Stimulated activated CD8-positive, alpha-beta memory T cell treated with anti-CD3 and anti-CD28 coated beads, Interleukin-15, amount 100 ng/mL, for 24 hours (primary cell): ENCODE results near the gene SCGB3A2.
"Not testable (repeated sequence)": the region's sequence is repeated elsewhere in the genome, so short reads cannot be mapped to it uniquely, and the experiment has no call there.

Experiments
- DNase-seq: peaks from one replicate; pipeline ENCODE4 v3.0.0-alpha.2; 2020; ENCODE audit warnings: low read depth

SCGB3A2 gene

DNA sequence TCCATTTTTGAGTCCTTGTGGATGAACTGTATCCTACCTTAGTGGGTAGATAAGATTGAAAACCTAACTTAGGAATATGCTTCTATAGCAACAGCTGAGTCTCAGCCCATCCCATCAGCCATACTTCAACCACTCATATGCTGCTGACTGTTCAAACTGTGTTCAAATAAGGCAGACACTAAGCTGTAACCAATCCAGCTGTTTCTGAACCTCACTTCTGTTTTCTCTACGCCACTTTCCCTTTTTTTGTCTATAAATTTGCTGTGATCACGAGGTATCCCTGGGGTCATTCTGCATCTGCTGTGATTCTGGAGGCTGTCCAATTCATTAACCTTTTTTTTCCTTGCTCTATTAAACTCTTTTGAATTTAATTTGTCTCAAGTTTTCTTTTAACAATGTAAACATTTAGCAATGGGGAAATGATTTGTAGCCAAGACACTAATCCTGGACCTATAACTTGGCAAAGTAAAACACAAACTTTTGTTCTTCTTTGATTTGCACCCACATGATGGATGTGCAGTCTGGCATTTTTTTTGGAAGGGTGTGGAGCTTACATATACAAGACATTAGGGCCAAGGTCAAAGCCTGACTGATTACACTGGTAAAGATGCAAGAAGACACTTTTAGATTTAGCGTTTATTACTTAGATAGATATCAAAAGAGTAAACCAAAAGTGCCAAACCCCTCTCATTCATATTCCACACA, 14.9 kb upstream of the SCGB3A2 start:
- DNase-seq = no peak

DNA sequence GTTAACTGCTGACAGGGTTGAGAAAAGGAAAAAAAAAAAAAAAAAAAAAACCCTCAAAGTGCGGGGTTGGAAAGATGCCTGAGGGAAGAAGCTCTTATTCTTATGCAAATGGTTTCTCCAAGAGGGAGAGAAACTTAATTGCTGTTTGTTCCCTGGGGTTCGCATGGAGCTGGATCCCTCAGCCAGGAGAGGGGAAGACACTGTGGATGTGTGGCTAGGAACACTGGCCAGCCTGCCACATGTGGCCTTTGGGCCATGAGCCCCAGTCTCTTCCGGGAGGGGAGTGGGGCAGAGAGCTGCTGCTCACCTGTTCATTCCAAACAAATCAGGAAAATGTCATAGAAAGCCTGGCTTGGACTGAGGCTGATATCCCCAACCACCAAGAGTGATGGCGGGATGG, 9.4 kb upstream of the SCGB3A2 start:
- no peak for DNase-seq

DNA sequence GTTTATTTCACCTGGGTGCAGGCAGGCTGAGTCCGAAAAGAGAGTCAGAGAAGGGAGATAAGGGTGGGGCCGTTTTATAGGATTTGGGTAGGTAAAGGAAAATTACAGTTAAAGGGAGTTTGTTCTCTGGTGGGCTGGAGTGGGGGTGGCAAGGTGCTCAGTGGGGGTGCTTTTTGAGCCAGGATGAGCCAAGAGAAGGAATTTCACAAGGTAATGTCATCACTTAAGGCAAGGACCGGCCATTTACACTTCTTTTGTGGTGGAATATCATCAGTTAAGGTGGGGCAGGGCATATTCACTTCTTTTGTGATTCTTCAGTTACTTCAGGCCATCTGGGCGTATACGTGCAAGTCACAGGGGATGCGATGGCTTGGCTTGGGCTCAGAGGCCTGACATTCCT, 8.6 kb upstream of the SCGB3A2 start:
- not testable (repeated sequence) for DNase-seq

DNA sequence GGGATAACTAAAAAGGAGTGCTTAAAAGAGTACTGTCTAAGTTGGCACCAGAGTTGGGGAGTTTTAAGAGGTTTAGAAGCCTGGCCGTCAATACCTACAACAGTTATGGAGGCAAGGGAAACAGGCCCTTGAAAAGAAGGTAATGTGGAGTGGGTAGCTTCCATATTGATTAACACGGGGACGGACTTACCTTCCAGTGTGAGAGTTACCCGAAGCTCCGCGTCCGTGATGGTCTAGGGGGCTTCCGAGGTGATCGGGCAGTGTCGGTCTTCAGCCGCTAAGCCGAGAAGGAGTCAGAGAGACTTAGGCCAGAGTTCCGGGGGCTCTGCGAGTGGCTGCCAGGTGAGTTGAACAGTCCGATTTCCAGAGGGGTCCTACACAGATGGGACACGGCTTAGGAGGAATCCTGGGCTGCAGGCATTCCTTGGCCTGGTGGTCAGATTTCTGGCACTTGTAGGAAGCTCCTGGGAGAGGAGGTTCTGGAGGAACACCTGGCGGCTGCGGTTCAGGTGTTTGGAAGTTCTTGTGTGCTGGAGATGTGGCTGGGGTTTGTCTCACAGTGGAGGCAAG, 6.4 kb upstream of the SCGB3A2 start:
- not testable (repeated sequence) for DNase-seq

DNA sequence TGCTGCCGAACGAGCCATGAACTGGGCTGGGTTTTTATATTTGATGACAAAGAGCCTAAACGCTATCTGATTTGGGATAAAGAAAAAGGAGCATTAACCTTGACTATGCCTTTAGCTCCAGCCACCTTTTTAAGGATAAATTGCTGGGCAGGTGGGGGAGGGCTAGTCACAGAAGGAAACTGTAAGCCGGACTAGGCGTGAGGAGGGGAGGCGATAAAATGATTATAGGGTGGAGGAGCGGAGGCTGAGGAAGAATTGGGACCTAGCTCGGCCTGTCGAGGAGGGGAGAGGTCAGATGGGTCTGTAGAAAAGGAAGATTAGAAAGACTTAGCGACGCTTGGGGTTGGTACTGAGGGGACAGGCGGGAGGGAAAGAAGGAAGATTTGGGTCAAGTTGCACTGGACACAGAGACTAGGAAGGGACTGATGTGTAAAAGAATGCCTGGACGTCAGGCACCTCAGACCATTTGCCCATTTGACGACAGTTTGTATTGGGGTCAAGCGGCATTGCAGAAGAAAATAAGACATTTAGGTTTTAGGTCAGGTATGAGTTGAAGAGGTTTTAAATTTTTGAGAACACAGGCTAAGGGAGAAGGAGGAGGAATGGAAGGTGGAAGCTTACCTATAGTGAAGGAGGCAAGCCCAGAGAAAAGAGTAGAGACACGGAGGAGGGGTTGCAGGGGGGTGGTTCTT, 5.6 kb upstream of the SCGB3A2 start:
- not testable (repeated sequence) for DNase-seq

DNA sequence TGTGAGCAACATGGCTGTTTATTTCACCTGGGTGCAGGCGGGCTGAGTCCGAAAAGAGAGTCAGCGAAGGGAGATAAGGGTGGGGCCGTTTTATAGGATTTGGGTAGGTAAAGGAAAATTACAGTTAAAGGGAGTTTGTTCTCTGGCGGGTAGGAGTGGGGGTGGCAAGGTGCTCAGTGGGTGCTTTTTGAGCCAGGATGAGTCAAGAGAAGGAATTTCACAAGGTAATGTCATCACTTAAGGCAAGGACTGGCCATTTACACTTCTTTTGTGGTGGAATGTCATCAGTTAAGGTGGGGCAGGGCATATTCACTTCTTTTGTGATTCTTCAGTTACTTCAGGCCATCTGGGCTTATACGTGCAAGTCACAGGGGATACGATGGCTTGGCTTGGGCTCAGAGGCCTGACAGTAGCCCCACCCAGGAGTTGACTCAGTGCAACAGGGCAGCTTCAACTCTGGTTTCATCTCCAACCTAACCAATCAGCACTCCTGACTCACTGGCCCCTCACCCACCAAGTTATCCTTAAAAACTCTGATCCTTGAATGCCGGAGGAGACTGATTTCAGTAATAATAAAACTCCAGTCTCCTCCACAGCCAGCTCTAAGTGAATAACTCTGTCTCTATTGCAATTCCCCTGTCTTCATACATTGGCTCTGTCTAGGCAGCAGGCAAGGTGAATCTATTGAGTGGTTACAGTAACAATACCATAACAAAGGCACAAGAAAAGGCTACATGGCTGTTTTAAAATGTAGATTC, 4.2 kb upstream of the SCGB3A2 start:
- not testable (repeated sequence) for DNase-seq

DNA sequence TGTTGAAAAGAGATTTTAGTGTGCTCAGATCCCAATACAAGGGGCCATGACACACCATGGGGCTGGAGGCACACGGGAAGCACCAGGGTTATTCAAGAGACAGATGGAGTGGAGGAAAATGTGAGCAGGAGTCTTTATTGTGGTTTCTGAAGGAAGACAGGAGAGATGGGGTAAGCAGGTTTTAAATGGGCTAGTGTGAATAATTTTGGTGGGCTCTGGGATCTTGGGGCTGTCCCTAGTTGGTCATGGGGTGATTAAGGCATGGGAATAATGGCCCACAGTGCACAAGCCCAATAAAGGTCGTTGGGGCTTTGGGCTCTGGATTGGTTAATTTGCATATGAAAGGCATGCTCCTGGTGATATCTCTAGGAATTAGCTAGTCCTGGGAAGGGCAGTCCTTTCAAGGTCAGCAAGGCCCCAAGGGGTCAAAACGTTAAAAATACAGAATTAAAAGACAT, 3.6 kb upstream of the SCGB3A2 start:
- no peak for DNase-seq

DNA sequence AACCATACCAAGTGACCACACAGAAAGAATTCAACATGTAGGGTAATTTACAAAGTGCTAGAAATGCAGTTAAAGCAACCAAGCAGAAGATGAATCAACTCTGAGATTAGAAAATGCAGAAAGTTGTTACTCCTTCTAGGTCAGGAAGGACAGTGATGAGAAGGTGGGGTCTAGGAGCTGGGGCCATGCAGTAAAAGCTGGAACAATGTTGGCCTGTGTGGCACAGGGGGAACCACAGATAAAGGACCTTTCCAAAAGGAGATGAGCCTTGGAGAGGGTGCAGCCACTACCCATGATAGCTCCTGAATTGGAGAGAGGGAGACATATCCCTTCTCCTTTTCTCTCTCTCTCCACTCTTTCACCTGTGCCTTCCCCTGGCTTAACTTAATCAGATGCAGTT, 2.4 kb upstream of the SCGB3A2 start:
- DNase-seq = no peak

DNA sequence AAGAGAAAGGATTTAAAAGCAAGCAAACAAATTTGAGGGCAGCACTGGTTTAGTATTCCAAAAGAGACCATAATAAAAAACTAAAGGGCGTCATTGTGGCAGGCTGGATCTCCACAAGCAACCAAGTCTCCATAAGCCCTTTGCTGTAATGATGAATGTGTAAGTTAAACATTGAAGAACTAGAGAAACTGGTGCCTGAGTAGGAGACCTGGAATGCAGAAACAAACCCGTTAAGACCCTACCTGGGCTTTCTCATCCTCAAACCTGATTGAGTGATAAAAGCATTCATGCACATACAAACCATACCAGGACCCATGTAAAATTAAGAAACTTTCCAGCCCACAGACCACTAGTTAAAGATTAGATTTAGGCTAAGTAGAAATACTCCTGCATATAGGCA, 1.9 kb upstream of the SCGB3A2 start:
- no peak for DNase-seq

DNA sequence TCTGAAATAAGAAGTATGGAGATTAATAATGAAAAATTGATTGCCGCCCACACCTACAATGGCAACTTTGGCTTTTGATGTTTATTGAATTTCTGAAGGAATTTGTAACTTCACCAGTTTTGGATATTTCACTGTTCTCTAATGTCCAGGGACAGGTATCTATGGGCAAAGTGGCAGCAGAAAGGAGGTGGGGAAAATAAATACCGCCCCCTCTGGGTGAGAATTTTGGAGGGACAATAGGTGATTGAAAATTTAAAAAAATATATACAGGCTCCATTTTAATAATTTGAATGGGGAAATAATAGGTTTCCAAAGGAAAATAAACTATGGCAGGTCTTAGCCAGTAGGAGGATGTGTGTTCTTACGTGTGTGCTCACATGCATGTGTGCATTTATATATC, 1.3 kb downstream of the SCGB3A2 start:
- no peak for DNase-seq

DNA sequence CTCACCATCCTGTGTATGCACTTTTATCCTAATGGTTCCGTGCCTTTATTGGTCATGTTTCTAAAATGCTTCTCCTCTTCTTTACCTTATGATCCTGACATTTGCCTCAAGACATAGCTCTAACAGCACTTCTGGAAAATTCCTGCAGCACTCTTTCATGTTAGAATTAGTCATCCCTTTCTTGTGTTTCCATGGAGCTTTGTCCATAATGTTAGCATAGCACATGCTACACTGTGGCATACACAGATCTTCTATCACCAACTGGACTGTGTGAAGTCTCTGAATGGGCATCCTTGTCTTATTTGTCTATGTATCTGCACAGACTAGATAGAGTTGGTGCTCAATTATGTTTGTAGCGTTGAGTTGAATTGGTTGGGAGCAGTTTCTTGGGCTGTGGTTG, 2.0 kb downstream of the SCGB3A2 start:
- no peak for DNase-seq

DNA sequence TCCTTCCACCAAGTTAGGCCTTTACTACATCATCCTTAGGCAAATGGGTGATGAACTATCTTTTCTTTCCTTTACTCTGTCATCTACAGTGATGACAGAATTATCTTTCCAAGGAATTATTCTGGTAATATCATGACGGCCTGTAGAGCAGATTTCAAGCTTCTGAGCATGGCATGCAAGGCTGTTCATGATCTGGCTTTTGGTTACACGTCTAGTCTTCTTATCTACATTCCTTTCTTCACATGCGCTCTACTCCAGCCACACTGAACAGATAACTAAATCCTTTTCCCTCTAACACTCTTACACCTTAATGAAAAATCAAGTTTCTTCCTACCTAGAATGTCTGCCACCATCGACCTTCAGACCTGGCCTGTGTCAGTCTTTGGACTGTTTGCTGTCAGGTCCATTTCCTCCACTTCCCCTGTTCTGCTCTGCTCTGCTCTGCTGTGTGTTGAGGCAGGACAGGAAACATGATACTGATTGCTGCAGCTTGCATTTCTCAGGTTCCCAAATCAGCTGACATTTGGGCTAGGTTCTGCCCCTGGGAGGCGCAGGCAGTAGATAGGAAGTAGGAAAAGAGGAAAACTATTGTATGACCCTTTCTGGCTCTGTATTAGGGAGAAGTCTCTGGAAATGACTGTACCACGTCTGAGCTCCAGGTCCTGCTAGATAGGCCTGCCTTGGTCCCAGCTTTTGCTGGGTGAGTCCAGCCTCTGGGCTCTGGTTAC, 4.2 kb downstream of the SCGB3A2 start:
- no peak for DNase-seq

DNA sequence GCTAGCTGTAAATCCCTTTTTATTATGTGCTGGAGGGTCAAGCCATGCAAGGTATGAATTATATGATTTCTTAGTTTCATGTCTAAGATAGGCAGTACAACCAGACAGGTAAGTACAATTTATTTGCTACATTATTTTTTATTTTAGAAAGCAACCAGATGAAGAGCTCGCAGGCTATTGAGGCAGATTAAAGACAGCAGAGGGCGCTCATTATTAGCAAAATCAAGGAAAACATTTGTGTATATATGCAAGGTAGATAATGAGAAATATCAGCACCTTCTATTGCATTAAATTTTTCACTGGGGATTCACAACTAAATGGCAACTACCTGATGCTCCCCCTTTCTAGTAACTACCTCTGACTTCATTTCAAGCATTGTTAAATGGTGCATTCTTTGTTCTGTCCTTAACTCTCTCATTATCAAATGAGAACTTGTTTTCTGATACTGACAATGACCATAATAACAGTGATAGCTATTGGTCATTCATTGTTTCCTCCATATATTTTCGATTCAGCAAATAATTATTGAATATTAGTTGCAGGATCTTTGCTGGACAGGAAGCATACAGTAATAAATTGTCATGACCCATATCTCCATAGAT, 8.6 kb downstream of the SCGB3A2 start:
- no peak for DNase-seq

DNA sequence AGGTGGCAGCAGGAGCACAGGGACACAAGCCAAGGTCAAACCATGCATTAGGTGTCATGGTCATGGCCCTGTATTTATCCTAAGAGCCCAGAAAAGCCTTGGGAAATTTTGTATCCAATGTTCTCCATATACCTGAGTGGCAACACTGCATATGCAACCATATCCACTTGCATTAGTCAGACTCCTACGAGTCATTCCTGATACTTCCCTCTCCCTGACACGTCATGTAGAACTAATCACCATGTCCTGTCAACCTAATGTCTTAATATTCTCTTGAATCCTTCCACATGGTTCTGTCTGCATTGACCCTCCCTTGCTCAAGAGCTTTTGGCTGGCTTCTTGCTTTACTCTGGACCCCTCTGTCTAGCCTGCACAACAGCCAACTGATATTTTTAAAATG, 9.4 kb downstream of the SCGB3A2 start:
- DNase-seq = no peak

DNA sequence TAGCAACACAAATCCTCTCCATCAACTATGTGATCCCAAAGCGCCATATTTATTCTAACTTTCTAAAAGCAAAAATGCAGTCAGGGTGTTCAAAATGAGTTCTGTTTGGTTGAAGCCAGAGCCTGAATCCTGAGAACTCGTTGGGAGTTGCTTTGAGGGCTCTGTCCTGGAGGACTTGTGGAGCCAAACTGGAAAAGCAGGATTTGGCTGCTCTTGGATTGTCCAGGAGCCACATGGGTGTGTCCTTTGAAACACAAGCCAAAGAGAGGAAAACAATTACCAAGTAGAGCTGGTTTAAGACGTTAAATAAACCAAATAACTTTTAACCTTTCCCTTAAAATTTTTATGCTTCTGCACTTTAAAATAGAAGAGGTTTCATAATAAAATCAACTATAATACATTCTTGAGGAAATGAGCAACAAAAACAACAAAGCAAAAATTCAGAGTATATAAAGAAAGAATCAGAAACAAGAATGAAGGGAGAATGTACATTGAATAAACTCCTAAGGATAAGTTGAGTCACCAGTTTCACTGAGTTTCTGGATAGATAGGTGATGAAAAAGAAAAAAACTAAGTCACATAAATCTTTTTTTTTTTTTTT, 14.3 kb downstream of the SCGB3A2 start:
- DNase-seq = no peak

DNA sequence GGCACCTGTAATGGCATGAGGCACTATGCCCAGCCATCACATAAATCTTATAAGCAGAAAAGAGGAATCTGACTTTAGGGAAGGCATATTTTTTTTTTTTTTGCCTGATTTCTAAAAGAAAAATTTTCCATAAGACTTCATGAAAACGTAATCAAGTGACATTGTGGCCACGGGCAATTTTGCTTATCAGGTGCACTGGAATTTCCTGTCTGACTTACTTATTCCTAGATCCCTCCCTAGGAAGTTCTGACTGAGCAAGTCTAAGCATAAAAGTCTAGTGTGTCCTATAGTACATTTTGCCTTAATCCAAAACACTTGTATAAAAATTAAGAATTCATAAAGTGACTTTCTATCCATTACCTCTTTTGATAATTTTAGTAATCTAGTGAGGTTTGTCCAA, 15.3 kb downstream of the SCGB3A2 start:
- no peak for DNase-seq

DNA sequence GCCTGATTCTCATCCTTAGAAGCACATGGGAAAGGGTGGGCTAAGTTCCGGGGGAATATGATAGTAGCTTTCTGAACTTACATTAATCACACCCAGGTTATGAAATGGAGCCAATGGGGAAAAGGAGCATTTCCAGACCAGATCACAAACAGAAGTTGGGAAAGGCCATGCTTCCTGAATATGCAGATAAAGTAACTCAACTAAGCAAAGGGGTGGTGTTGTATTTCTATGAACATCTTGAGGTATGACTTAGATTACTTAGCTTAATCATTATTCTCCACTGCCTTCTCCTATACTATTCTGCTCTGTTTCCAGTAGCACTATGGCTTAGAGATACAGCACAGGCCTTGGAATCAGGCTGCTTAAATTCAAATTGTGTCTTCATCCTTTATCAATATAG, 17.4 kb downstream of the SCGB3A2 start:
- no peak for DNase-seq

DNA sequence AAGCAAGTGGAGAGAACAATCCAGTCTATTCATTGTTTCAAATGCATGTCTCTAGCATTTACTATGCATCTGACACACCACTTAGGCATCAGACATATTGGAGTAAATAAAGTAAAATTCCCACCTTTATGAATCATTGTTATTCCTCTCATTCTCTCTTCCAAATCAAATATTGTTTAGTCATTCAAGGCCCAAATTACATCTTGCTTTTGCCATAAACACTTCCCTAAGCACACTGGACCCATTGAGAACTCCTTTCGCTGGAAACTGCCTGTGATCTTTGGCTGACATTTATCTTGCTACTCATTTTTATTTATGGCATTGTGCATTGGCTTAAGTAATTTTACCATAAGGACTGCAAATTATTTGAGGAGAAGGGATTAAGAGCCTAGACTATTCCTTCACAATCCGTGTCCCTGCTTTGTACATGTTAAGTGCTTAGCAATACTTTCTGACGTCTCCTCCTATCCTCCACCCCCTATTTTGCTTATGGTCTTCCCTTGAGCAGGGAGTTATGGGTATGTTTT, 20.4 kb downstream of the SCGB3A2 start:
- DNase-seq = no peak

DNA sequence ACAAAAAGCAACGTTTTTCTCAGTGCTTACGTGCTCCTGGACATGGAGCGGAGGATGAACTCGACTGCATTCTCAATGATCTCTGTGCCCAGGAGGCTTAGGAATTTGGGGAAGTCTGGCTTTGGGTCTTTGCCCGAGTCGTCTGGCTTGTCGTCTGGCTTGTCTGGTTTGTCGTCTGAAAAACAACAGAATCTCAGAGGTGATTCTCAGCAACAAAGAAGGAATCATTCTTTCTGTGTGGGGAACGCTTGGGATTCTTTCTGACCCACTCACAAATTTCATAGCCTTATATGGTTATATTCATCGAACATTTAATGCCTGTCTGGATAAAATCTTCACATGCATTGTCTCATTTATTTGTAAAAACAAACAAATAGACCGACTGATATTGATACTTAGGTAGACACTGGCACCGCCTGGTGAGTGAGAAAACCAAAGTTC, 23.1 kb downstream of the SCGB3A2 start:
- DNase-seq = no peak

DNA sequence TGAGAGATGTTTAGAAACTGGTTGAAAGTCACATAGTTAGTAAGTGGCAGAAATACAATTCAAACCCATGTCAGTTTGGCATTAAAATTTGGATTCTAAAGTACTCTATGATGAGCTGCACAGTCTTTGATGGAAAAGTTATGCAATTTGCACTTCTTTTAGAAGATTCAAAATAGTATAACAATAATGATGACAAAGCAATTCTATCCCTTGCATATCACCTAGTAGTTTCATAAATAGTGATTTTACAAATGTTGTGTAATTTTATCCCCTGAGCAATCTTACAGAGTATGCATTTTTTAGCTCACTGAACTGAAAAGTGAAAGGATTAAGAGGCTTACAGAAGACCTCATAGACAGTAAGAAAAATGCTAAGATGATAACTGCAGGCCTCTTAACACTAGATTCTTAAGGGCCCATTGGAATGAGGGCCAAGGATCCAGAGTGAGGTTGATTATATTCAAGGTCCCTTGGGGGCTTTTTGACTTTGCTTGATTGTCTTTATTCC, 24.2 kb downstream of the SCGB3A2 start:
- no peak for DNase-seq

DNA sequence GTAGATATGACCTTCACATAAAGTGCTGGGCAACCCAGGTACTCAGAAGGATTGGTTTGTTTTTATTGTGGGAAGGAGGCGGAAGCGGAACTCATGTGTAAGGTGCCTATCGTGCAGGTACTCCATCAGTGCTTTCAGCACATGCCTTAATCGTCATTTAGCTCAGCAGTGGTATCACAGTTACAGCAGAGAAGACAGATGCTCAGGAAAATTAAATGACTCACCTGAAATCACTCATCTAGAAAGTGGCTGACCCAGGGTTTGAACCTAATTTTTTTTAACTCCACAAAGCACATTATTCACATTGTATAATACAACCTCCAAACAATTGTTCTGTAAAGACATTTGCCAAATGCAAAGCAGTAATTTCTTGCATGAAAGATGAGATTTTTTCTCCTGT, 25.6 kb downstream of the SCGB3A2 start:
- no peak for DNase-seq
